Ishikawa (cell line): ENCODE data around the gene DMRT3.

Experiments used
- EGR1 ChIP-seq: IDR thresholded peaks from 2 replicates; pipeline ENCODE4 v1.6.1; 2012
- REST ChIP-seq: IDR thresholded peaks from 2 replicates; pipeline ENCODE4 v1.6.1; 2012; ENCODE audit warnings: low read depth, mild to moderate bottlenecking
- TAF1 ChIP-seq: IDR thresholded peaks from 2 replicates; pipeline ENCODE4 v1.6.1; 2012; ENCODE audit warnings: low read depth, mild to moderate bottlenecking

- TF ChIP-seq EGR1 (no peak), REST (no peak), TAF1 (no peak)
These were observed 4.5 kb upstream of the DMRT3 start for GRCh38 chr9:971901-972500.
